Activated CD4-positive, alpha-beta T cell treated with anti-CD3 and anti-CD28 coated beads for 36 hours (primary cell): ENCODE measurements around the gene CPNE1. TPM values are rescaled to one million over a fixed set of nuclear protein-coding genes. Genes with fewer than 3 reads are reported as not detected.
A peak's percentile ranks its signal among the peaks of the same experiment; 100 is the strongest.

Experiments
- ATAC-seq: fragments of 200-7000 bp; cut with Tn5 transposase; one replicate; pipeline ENCODE4 v1.10.0; 2021; ENCODE audit warnings: mild to moderate bottlenecking, moderate library complexity
- CTCF ChIA-PET: fragments of 350-600 bp; sonication (Branson Sonifier 250); formaldehyde crosslinking; loops from one replicate; lab custom pipeline; 2021; ENCODE audit warnings: antibody characterized with exemption; lab: Charles Lee
- POLR2A ChIA-PET: fragments of 350-600 bp; sonication (Branson Sonifier 250); formaldehyde crosslinking; loops from one replicate; lab custom pipeline; 2021; ENCODE audit warnings: antibody characterized with exemption, inconsistent platforms; lab: Charles Lee
- DNase-seq: peaks from one replicate; pipeline ENCODE4 v3.0.0-alpha.2; 2020
- H3K27ac Mint-ChIP-seq: one replicate; pipeline ENCODE4 v1.8.0; 2021; ENCODE audit warnings: mixed read lengths
- H3K27me3 Mint-ChIP-seq: one replicate; pipeline ENCODE4 v1.8.0; 2021; ENCODE audit warnings: mixed read lengths
- H3K36me3 Mint-ChIP-seq: one replicate; pipeline ENCODE4 v1.8.0; 2021; ENCODE audit warnings: low read depth, mixed read lengths
- H3K4me1 Mint-ChIP-seq: one replicate; pipeline ENCODE4 v1.8.0; 2021; ENCODE audit warnings: mixed read lengths
- H3K4me3 Mint-ChIP-seq: one replicate; pipeline ENCODE4 v1.8.0; 2021; ENCODE audit warnings: mild to moderate bottlenecking, moderate library complexity, mixed read lengths
- H3K9me3 Mint-ChIP-seq: one replicate; pipeline ENCODE4 v1.8.0; 2021; ENCODE audit warnings: low read depth, mixed read lengths
- intact Hi-C, 2 experiments: fragments of 100-400 bp; cut with DNase I in 1 of 2; cut with micrococcal nuclease in 1 of 2; formaldehyde crosslinking; loops; one replicate each; pipeline versions ENCODE4 v1.14.2 to v1.15.1; 2022 to 2024; cut with DNase I, micrococcal nuclease
- total RNA-seq, 2 experiments: library from RNA; stranded (reverse); gene quantifications; one replicate each; pipeline ENCODE4 v1.2.3, GENCODE V29; 2021

Gene CPNE1
- total RNA-seq, 2 experiments from 2014 or later = 249 to 258 TPM

DNA sequence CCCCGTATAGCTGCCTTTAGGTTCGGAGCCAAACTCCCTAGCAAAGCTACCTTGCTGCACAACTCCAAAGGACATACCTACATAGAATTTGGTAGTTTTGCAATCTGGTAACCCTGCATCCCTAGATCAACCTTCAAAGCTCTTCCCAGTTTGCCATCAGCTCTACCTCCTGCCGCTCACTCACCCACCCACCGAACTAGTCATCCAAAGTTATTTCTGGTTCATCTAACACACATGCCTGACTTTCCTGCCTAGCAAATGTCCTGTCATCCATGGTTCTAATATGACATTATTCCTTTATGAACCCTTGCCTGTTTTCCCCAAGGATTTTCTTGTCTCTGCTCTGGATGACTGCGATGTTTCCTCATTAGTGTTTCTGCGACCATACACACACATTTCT, 27.4 kb downstream of the CPNE1 start:
- ChIA-PET POLR2A (no interaction called here), CTCF (interaction anchor here (0.6 to 1.5 kb wide), 5 partner anchors 8 to 438 kb away, joined by 4 to 6 read pairs (median 4); no protein-coding TSS in a partner anchor)
- H3K9me3 Mint-ChIP-seq = no peaks in the 10 kb centered on the region
- peak overlapping the region; percentile 34 for H3K27ac Mint-ChIP-seq
- intact Hi-C loops = no loop called here
- H3K36me3 Mint-ChIP-seq = peaks cover 2% of the 10 kb centered on the region
- H3K27me3 Mint-ChIP-seq = no peaks in the 10 kb centered on the region
- DNase-seq (no peak), ATAC-seq (no peak)
- H3K4me1 Mint-ChIP-seq = peaks cover 47% of the 10 kb centered on the region
- no peak overlapping the region for H3K4me3 Mint-ChIP-seq

DNA sequence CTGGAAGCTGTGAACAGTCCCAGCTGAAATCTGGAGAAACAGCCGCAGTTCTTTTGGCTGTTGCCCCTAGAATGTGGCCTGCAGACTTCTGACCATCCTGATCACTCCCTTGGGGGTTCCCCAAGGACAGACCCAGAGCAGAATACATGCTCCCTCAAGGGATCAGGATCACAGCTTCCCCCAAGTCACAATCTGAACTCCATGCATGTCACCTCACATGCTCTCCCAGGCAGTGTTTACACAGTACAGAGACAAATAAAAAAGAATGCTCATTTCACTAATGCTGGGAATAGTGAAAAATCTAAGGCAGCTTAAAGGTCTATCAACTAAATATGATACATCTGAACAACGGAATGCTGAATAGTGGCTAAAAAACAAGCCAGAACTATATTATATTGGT, 28.6 kb downstream of the CPNE1 start:
- H3K27ac Mint-ChIP-seq = no peak overlapping the region
- CTCF ChIA-PET = interaction anchor here (1.0 to 3.3 kb wide), 4 partner anchors 16 to 31 kb away, joined by 4 to 16 read pairs (median 5); no protein-coding TSS in a partner anchor
- no peaks in the 10 kb centered on the region for H3K9me3 Mint-ChIP-seq
- H3K4me1 Mint-ChIP-seq = peaks cover 41% of the 10 kb centered on the region
- ATAC-seq (no peak), DNase-seq (no peak)
- intact Hi-C loops = no loop called here
- POLR2A ChIA-PET = no interaction called here
- peaks cover 5% of the 10 kb centered on the region for H3K36me3 Mint-ChIP-seq
- H3K4me3 Mint-ChIP-seq = no peak overlapping the region
- no peaks in the 10 kb centered on the region for H3K27me3 Mint-ChIP-seq

GRCh38 chr20:35635652-35636051, 29.0 kb downstream of the CPNE1 start:
- intact Hi-C loops = no loop called here
- H3K36me3 Mint-ChIP-seq = peaks cover 6% of the 10 kb centered on the region
- ChIA-PET POLR2A (interaction anchor here (1.4 kb wide), 1 partner anchor 20 kb away, joined by 3 read pairs; the partner anchor contains the start of gene SPAG4), CTCF (interaction anchor here (1.4 to 3.3 kb wide), 3 partner anchors 15 to 18 kb away, joined by 4 to 16 read pairs (median 4); no protein-coding TSS in a partner anchor)
- H3K4me3 Mint-ChIP-seq = no peak overlapping the region
- ATAC-seq = no peak
- H3K27ac Mint-ChIP-seq = peak overlapping the region; percentile 68
- no peaks in the 10 kb centered on the region for H3K27me3 Mint-ChIP-seq
- no peak for DNase-seq
- no peaks in the 10 kb centered on the region for H3K9me3 Mint-ChIP-seq
- peaks cover 37% of the 10 kb centered on the region for H3K4me1 Mint-ChIP-seq

GRCh38 chr20:35632539-35633115, 32.1 kb downstream of the CPNE1 start:
- no peak overlapping the region for H3K27ac Mint-ChIP-seq
- H3K4me1 Mint-ChIP-seq = peaks cover 18% of the 10 kb centered on the region
- DNase-seq (no peak), ATAC-seq (no peak)
- peaks cover 17% of the 10 kb centered on the region for H3K36me3 Mint-ChIP-seq
- H3K4me3 Mint-ChIP-seq = no peak overlapping the region
- H3K9me3 Mint-ChIP-seq = no peaks in the 10 kb centered on the region
- intact Hi-C loops = no loop called here
- no peaks in the 10 kb centered on the region for H3K27me3 Mint-ChIP-seq
- POLR2A ChIA-PET = interaction anchor here (0.6 kb wide), 1 partner anchor 16 kb away, joined by 3 read pairs; no protein-coding TSS in a partner anchor
- CTCF ChIA-PET = interaction anchor here (1.0 to 1.1 kb wide), 2 partner anchors 9 to 13 kb away, joined by 4 read pairs; no protein-coding TSS in a partner anchor

DNA sequence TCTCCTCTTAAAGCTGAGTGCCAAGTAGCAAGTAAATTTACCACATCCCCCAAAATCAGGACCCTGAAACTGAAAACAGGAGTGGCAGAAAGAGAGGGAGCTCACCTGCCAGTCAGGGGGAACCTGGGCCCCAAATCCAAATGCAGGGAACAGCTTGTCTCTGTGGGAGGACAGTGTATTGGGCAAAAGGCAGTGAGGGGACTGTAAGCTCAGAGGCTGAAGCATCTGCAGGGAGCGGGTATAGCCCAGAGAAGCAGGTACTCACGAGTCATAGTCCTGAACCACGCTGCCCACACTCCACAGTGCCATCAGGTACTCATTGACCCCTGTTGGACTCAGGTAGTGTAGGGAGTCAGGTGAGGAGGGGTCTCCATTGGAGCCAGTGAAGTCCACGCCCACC, 34.1 kb downstream of the CPNE1 start:
- no peaks in the 10 kb centered on the region for H3K27me3 Mint-ChIP-seq
- ATAC-seq (peak; percentile 19), DNase-seq (no peak)
- peaks cover 33% of the 10 kb centered on the region for H3K36me3 Mint-ChIP-seq
- ChIA-PET POLR2A (interaction anchor here (0.5 to 1.2 kb wide), 2 partner anchors 11 to 38 kb away, joined by 3 to 4 read pairs; no protein-coding TSS in a partner anchor), CTCF (interaction anchor here (0.7 to 4.6 kb wide), 4 partner anchors 11 to 26 kb away, joined by 3 to 15 read pairs (median 4); no protein-coding TSS in a partner anchor)
- intact Hi-C loops = no loop called here
- H3K27ac Mint-ChIP-seq = no peak overlapping the region
- peaks cover 7% of the 10 kb centered on the region for H3K4me1 Mint-ChIP-seq
- no peaks in the 10 kb centered on the region for H3K9me3 Mint-ChIP-seq
- no peak overlapping the region for H3K4me3 Mint-ChIP-seq

DNA sequence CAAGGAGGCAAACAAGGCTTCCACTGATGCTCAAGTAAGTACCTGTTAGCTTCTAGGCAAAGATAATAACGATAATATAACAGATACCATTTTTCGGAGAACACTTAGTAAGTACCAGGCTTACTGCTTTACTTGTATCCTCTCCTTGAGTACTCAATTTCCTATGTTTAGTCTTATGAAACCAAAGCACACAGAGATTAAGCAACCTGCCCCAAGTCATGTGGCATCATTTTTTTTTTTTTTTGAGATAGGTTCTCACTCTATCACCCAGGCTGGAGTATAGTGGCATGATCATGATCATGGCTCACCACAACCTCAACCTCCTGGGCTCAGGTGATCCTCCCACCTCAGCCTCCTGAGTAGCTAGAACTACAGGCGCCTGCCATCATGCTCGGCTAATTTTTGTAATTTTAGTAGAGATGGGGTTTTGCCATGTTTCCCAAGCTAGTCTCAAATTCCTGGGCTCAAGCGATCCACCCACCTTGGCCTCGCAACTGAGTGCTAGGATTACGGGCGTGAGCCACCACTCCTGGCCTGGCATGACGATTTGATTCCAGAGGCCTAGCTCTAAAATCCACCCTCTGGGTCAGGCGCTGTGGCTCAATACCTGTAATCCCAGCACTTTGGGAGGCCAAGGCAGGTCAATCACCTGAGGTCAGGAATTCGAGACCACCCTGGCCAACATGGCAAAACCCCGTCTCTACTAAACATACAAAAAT, 35.1 kb downstream of the CPNE1 start:
- H3K9me3 Mint-ChIP-seq = no peaks in the 10 kb centered on the region
- H3K27ac Mint-ChIP-seq = no peak overlapping the region
- no peaks in the 10 kb centered on the region for H3K4me1 Mint-ChIP-seq
- no peak overlapping the region for H3K4me3 Mint-ChIP-seq
- intact Hi-C loops = no loop called here
- H3K27me3 Mint-ChIP-seq = no peaks in the 10 kb centered on the region
- no peak for ATAC-seq
- no peak for DNase-seq
- ChIA-PET CTCF (interaction anchor here (1.0 to 4.6 kb wide), 4 partner anchors 10 to 24 kb away, joined by 3 to 15 read pairs (median 4); no protein-coding TSS in a partner anchor), POLR2A (interaction anchor here (0.6 kb wide), 1 partner anchor 13 kb away, joined by 3 read pairs; no protein-coding TSS in a partner anchor)
- H3K36me3 Mint-ChIP-seq = peaks cover 38% of the 10 kb centered on the region

GRCh38 chr20:35627121-35627520, 37.6 kb downstream of the CPNE1 start:
- DNase-seq = no peak
- Mint-ChIP-seq H3K27me3 (no peaks in the 10 kb centered on the region), H3K9me3 (no peaks in the 10 kb centered on the region), H3K36me3 (peaks cover 38% of the 10 kb centered on the region), H3K27ac (no peak overlapping the region), H3K4me1 (no peaks in the 10 kb centered on the region), H3K4me3 (no peak overlapping the region)
- ChIA-PET CTCF (interaction anchor here (0.6 kb wide), 1 partner anchor 26 kb away, joined by 3 read pairs; no protein-coding TSS in a partner anchor), POLR2A (interaction anchor here (0.6 kb wide), 1 partner anchor 72 kb away, joined by 7 read pairs; no protein-coding TSS in a partner anchor)
- intact Hi-C loops = no loop called here
- ATAC-seq = no peak

DNA sequence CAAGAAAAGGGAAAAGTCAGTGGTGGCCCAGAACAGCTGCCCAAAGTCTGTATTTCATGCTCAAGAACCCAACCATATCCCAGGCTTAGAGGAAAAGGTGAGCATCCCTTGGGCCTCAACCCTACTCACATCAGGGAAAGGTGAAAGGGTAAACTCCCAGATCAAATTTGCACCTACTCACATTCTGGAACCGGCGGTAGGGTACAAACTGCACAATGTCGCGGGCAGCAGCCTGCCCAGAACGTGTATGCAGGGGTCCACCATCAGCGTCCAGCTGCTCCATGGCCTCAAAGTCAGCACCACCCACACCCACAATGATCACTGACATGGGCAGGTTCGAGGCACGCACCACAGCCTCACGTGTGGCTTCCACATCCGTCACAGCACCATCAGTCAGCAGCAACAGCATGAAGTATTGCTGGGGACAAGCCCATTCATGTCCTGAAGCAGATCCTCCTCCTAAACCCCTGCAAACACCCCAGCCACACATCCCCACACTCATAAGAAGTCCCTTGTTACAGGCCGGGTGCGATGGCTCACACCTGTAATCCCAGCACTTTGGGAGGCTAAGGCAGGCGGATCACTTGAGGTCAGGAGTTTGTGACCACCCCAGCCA, 38.2 kb downstream of the CPNE1 start:
- H3K4me1 Mint-ChIP-seq = no peaks in the 10 kb centered on the region
- intact Hi-C loops = no loop called here
- CTCF ChIA-PET = interaction anchor here (0.6 kb wide), 1 partner anchor 25 kb away, joined by 3 read pairs; no protein-coding TSS in a partner anchor
- DNase-seq = no peak
- H3K27me3 Mint-ChIP-seq = no peaks in the 10 kb centered on the region
- peaks cover 39% of the 10 kb centered on the region for H3K36me3 Mint-ChIP-seq
- H3K27ac Mint-ChIP-seq = no peak overlapping the region
- H3K9me3 Mint-ChIP-seq = no peaks in the 10 kb centered on the region
- H3K4me3 Mint-ChIP-seq = no peak overlapping the region
- no peak for ATAC-seq
- POLR2A ChIA-PET = interaction anchor here (0.6 kb wide), 1 partner anchor 71 kb away, joined by 7 read pairs; no protein-coding TSS in a partner anchor

DNA sequence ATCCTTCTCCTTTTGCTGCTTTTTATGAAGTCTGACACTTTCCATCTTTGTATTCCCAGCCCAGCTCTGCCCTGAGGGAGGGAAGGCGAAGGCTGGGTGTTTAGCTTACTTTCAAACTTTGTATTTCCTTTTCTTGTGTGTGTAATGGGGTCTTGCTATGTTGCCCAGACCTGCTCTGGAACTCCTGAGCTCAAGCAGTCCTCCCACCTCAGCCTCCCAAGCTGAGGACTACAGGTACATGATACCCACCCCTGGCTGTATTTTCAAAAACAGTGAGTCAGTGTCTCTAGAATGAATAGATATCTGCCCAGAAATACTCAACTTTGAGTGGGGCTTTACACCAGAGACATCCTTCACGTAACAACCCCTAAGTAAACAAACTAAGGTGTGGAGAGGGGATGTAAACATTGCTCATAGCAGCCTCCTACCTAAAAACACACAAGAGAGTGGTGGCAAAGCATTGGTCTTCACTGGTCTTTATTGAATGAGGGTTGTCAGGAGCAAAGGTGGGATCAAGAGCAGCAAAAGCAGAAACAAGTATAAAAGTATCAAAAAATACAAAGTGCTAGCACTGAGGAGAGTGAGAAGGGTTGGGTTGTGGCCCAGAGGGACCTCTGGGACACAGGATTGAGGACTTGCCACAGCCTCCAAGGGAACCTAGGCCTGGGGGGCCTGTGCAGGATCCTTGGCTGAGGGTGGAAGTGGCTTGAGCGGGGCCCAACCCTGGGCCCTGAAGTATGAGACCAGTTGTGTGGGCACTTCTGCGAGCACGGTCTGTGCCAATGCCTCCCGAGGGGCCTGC, 38.9 kb downstream of the CPNE1 start:
- ChIA-PET POLR2A (no interaction called here), CTCF (interaction anchor here (1.1 kb wide), 1 partner anchor 11 kb away, joined by 4 read pairs; no protein-coding TSS in a partner anchor)
- H3K4me1 Mint-ChIP-seq = peaks cover 3% of the 10 kb centered on the region
- DNase-seq (no peak), ATAC-seq (no peak)
- H3K4me3 Mint-ChIP-seq = no peak overlapping the region
- H3K27ac Mint-ChIP-seq = peak overlapping the region; percentile 76
- H3K27me3 Mint-ChIP-seq = no peaks in the 10 kb centered on the region
- H3K9me3 Mint-ChIP-seq = no peaks in the 10 kb centered on the region
- H3K36me3 Mint-ChIP-seq = peaks cover 37% of the 10 kb centered on the region
- intact Hi-C loops = no loop called here

GRCh38 chr20:35621560-35621946, 43.1 kb downstream of the CPNE1 start:
- no peak for ATAC-seq
- POLR2A ChIA-PET = no interaction called here
- no peak for DNase-seq
- peaks cover 2% of the 10 kb centered on the region for H3K27me3 Mint-ChIP-seq
- H3K36me3 Mint-ChIP-seq = peaks cover 17% of the 10 kb centered on the region
- intact Hi-C loops = no loop called here
- no peak overlapping the region for H3K27ac Mint-ChIP-seq
- H3K4me3 Mint-ChIP-seq = no peak overlapping the region
- CTCF ChIA-PET = interaction anchor here (0.6 to 6.7 kb wide), 5 partner anchors 14 to 333 kb away, joined by 3 to 92 read pairs (median 6); partner anchors contain the start of genes CPNE1, RBM12 and SCAND1
- H3K4me1 Mint-ChIP-seq = peaks cover 39% of the 10 kb centered on the region
- H3K9me3 Mint-ChIP-seq = no peaks in the 10 kb centered on the region
